ENCODE results near the gene KLRF2. TPM values are rescaled to one million over a fixed set of nuclear protein-coding genes. Genes with fewer than 3 reads are reported as not detected.
"Not testable (repeated sequence)": the region's sequence is repeated elsewhere in the genome, so short reads cannot be mapped to it uniquely, and the experiment has no call there.

KLRF2 gene
- total RNA-seq (2014; rRNA removed; shearing (Covaris generic)): not detected in 2 replicates
- polyA plus RNA-seq (2015; cell fraction: cytosol; rRNA removed): not detected in 2 replicates
- polyA plus RNA-seq (2015; cell fraction: nucleus; rRNA removed): not detected in 2 replicates

GRCh38 chr12:9881246-9881645 lies at the start of gene KLRF2:
Gene KLRF2, plus strand, starts transcription at chr12:9881489. Its CDS starts 107 bp downstream, at chr12:9881596.
- DNase-seq (ENCODE audit: low read depth): no peak

- no peak for DNase-seq (ENCODE audit: low read depth)
Measured at GRCh38 chr12:9831720-9832119, 49.6 kb upstream of the KLRF2 start.

- DNase-seq (ENCODE audit: low read depth): no peak
Measured at GRCh38 chr12:9843407-9843806, 37.9 kb upstream of the KLRF2 start.

- DNase-seq (ENCODE audit: low read depth): no peak
Measured at GRCh38 chr12:9848899-9849298, 32.4 kb upstream of the KLRF2 start.

GRCh38 chr12:9851050-9851449 lies 30.2 kb upstream of the KLRF2 start:
- DNase-seq (ENCODE audit: low read depth): no peak

GRCh38 chr12:9851927-9852326 lies 29.4 kb upstream of the KLRF2 start:
- no peak for DNase-seq (ENCODE audit: low read depth)

- no peak for DNase-seq (ENCODE audit: low read depth)
Measured at GRCh38 chr12:9856151-9856550, 25.1 kb upstream of the KLRF2 start.

GRCh38 chr12:9856894-9857293 lies 24.4 kb upstream of the KLRF2 start:
- no peak for DNase-seq (ENCODE audit: low read depth)

- no peak for DNase-seq (ENCODE audit: low read depth)
Measured at GRCh38 chr12:9858135-9858534, 23.2 kb upstream of the KLRF2 start.

GRCh38 chr12:9864913-9865675 lies 16.2 kb upstream of the KLRF2 start:
- no peak for DNase-seq (ENCODE audit: low read depth)

- no peak for DNase-seq (ENCODE audit: low read depth)
Measured at GRCh38 chr12:9866860-9867269, 14.4 kb upstream of the KLRF2 start.

GRCh38 chr12:9867531-9867930 lies 13.8 kb upstream of the KLRF2 start:
- no peak for DNase-seq (ENCODE audit: low read depth)

- DNase-seq (ENCODE audit: low read depth): no peak
Measured at GRCh38 chr12:9868311-9868801, 12.9 kb upstream of the KLRF2 start.

- no peak for DNase-seq (ENCODE audit: low read depth)
Measured at GRCh38 chr12:9868951-9869306, 12.4 kb upstream of the KLRF2 start.

- DNase-seq (ENCODE audit: low read depth): peak; percentile 55
Measured at GRCh38 chr12:9869307-9870161, 11.8 kb upstream of the KLRF2 start, which contains the start of gene CLEC2B. Gene CLEC2B, minus strand, starts transcription at chr12:9869354.

GRCh38 chr12:9870286-9870866 lies 10.9 kb upstream of the KLRF2 start:
- no peak for DNase-seq (ENCODE audit: low read depth)

GRCh38 chr12:9872162-9872561 lies 9.1 kb upstream of the KLRF2 start:
- no peak for DNase-seq (ENCODE audit: low read depth)

- DNase-seq (ENCODE audit: low read depth): no peak
Measured at GRCh38 chr12:9872742-9873141, 8.5 kb upstream of the KLRF2 start.

GRCh38 chr12:9876120-9876519 lies 5.2 kb upstream of the KLRF2 start:
- DNase-seq (ENCODE audit: low read depth): not testable (repeated sequence)

GRCh38 chr12:9880532-9881078 lies 684 bp upstream of the KLRF2 start:
- DNase-seq (ENCODE audit: low read depth): no peak

GRCh38 chr12:9881988-9882387 lies 699 bp downstream of the KLRF2 start:
- no peak for DNase-seq (ENCODE audit: low read depth)

Measured in HT1080 (cell line).